ENCODE results near the gene CALCA.
"Not testable (repeated sequence)": the region's sequence is repeated elsewhere in the genome, so short reads cannot be mapped to it uniquely, and the experiment has no call there.

The CALCA gene

GRCh38 chr11:14971865-14972580 is at the start of gene CALCA:
Gene CALCA (minus strand): TSS chr11:14972351. CDS start chr11:14971192, 1,159 bp downstream.
- peak; percentile 65 for DNase-seq

GRCh38 chr11:15016200-15016599 is 44.0 kb upstream of the CALCA start:
- no peak for DNase-seq

- no peak for DNase-seq
Observed at GRCh38 chr11:15011776-15012345, 39.7 kb upstream of the CALCA start.

- DNase-seq, result no peak
Observed at GRCh38 chr11:15010865-15011264, 38.7 kb upstream of the CALCA start.

GRCh38 chr11:15006139-15006759 is 34.1 kb upstream of the CALCA start:
- no peak for DNase-seq

GRCh38 chr11:14988133-14988532 is 16.0 kb upstream of the CALCA start:
- DNase-seq, result not testable (repeated sequence)

GRCh38 chr11:14981507-14981906 is 9.4 kb upstream of the CALCA start:
- DNase-seq, result no peak

- DNase-seq, result no peak
Observed at GRCh38 chr11:14980854-14981253, 8.7 kb upstream of the CALCA start.

GRCh38 chr11:14977101-14977880 is 5.1 kb upstream of the CALCA start:
- no peak for DNase-seq

GRCh38 chr11:14975252-14975587 is 3.1 kb upstream of the CALCA start:
- peak; percentile 53 for DNase-seq

- DNase-seq, result peak; percentile 81
Observed at GRCh38 chr11:14974515-14975251, 2.5 kb upstream of the CALCA start.

GRCh38 chr11:14973621-14974514 is 1.7 kb upstream of the CALCA start:
- peak; percentile 87 for DNase-seq

- DNase-seq, result peak; percentile 31
Observed at GRCh38 chr11:14972581-14973495, 687 bp upstream of the CALCA start.

GRCh38 chr11:14969901-14970323 is 2.2 kb downstream of the CALCA start:
- DNase-seq, result peak; percentile 73

GRCh38 chr11:14967581-14968243 is 4.4 kb downstream of the CALCA start:
- DNase-seq, result peak; percentile 42

- no peak for DNase-seq
Observed at GRCh38 chr11:14956111-14956510, 16.0 kb downstream of the CALCA start.

- DNase-seq, result no peak
Observed at GRCh38 chr11:14954581-14954980, 17.6 kb downstream of the CALCA start.

- DNase-seq, result no peak
Observed at GRCh38 chr11:14953904-14954303, 18.2 kb downstream of the CALCA start.

- DNase-seq, result no peak
Observed at GRCh38 chr11:14949437-14950147, 22.6 kb downstream of the CALCA start.
